C4-2B (cell line): Measurements from ENCODE around the gene ATP5F1B.

Experiments
- CTCF ChIP-seq: fragments of 450-650 bp; conservative IDR thresholded peaks from 2 replicates; pipeline ENCODE4 v1.5.1; 2017; ENCODE audit warnings: mild to moderate bottlenecking
- ZFX ChIP-seq: fragments of 450-650 bp; IDR thresholded peaks from 2 replicates; pipeline ENCODE4 v1.6.1; 2017

- TF ChIP-seq CTCF (no peak), ZFX (peak; percentile 66; the same call in 1 of the 2 replicates)
Measured at GRCh38 chr12:56687223-56688128, 41.7 kb upstream of the ATP5F1B start.
